Mesenchymal stem cell (in vitro differentiated cells and primary cell): ENCODE measurements around the gene FAM120B.

ENCODE experiments used
- DNase-seq: peaks from one replicate; pipeline ENCODE4 v3.0.0-alpha.2; 2013
- H2AFZ ChIP-seq: one replicate; pipeline ENCODE4 v1.6.1; 2013; ENCODE audit warnings: low read depth, mild to moderate bottlenecking, control low read depth, inconsistent platforms, low read length, moderate library complexity
- H2AK5ac ChIP-seq: 2 replicates; pipeline ENCODE4 v1.6.1; 2013; ENCODE audit warnings: low read length, moderate library complexity, mild to moderate bottlenecking, inconsistent platforms; ENCODE audit not compliant: severe bottlenecking
- H2BK120ac ChIP-seq: one replicate; pipeline ENCODE4 v1.6.1; 2013; ENCODE audit warnings: low read depth, mild to moderate bottlenecking, inconsistent platforms, low read length, moderate library complexity
- H2BK12ac ChIP-seq, 2 experiments: one replicate each; pipeline ENCODE4 v1.6.1; 2013; ENCODE audit warnings: inconsistent platforms in 2 of 2, low read length in 2 of 2, mild to moderate bottlenecking in 2 of 2, moderate library complexity in 2 of 2, control low read depth in 1 of 2
- H2BK15ac ChIP-seq: one replicate; pipeline ENCODE4 v1.6.1; 2013; ENCODE audit warnings: mild to moderate bottlenecking, low read depth, inconsistent platforms; ENCODE audit not compliant: poor library complexity, severe bottlenecking
- H2BK5ac ChIP-seq: 2 replicates; pipeline ENCODE4 v1.6.1; 2013; ENCODE audit warnings: low read depth, mild to moderate bottlenecking, low read length, control low read depth, inconsistent platforms; ENCODE audit not compliant: poor library complexity, severe bottlenecking
- H3K14ac ChIP-seq, 2 experiments: one replicate each; pipeline ENCODE4 v1.6.1; 2013; ENCODE audit warnings: inconsistent platforms in 2 of 2, low read length in 2 of 2, control low read depth in 1 of 2, mild to moderate bottlenecking in 1 of 2, moderate library complexity in 1 of 2
- H3K18ac ChIP-seq, 2 experiments: one replicate each; pipeline ENCODE4 v1.6.1; 2013; ENCODE audit warnings: inconsistent platforms in 2 of 2, low read length in 2 of 2, control low read depth in 1 of 2, low read depth in 1 of 2, mild to moderate bottlenecking in 1 of 2
- H3K23ac ChIP-seq, 2 experiments: one replicate each; pipeline ENCODE4 v1.6.1; 2013; ENCODE audit warnings: inconsistent platforms in 2 of 2, low read length in 2 of 2, mild to moderate bottlenecking in 2 of 2, moderate library complexity in 2 of 2, control low read depth in 1 of 2
- H3K27ac ChIP-seq: 2 replicates; pipeline ENCODE4 v1.5.1; 2013; ENCODE audit warnings: mild to moderate bottlenecking, moderate library complexity, low read length, control low read depth, inconsistent platforms; ENCODE audit not compliant: poor library complexity, severe bottlenecking
- H3K27me3 ChIP-seq, 2 experiments: 2 replicates each; pipeline versions ENCODE4 v1.6.1 to v1.7.0; 2013; ENCODE audit warnings: low read length in 2 of 2, mild to moderate bottlenecking in 2 of 2, moderate library complexity in 2 of 2, control low read depth in 1 of 2, inconsistent platforms in 1 of 2; ENCODE audit not compliant: control insufficient read depth in 1 of 2, insufficient read depth in 1 of 2
- H3K36me3 ChIP-seq, 2 experiments: 2 replicates each; pipeline versions ENCODE4 v1.6.1 to v1.7.0; 2013; ENCODE audit warnings: low read length in 2 of 2, control low read depth in 1 of 2, inconsistent platforms in 1 of 2, low read depth in 1 of 2, mild to moderate bottlenecking in 1 of 2; ENCODE audit not compliant: insufficient read depth in 2 of 2, control insufficient read depth in 1 of 2
- H3K4ac ChIP-seq, 2 experiments: one replicate each; pipeline ENCODE4 v1.6.1; 2013; ENCODE audit warnings: inconsistent platforms in 2 of 2, low read length in 2 of 2, mild to moderate bottlenecking in 2 of 2, moderate library complexity in 2 of 2, control low read depth in 1 of 2, low read depth in 1 of 2
- H3K4me1 ChIP-seq: 2 replicates; pipeline ENCODE4 v1.6.1; 2013; ENCODE audit warnings: low read depth, low read length, control low read depth; ENCODE audit not compliant: control insufficient read depth, insufficient read depth
- H3K4me2 ChIP-seq: 2 replicates; pipeline ENCODE4 v1.6.1; 2013; ENCODE audit warnings: low read length, mild to moderate bottlenecking, inconsistent platforms; ENCODE audit not compliant: poor library complexity, severe bottlenecking
- H3K4me3 ChIP-seq, 2 experiments: 2 replicates each; pipeline versions ENCODE4 v1.5.1 to v1.7.0; 2013; ENCODE audit warnings: low read length in 2 of 2, mild to moderate bottlenecking in 2 of 2, control low read depth in 1 of 2, low read depth in 1 of 2; ENCODE audit not compliant: insufficient read depth in 1 of 2
- H3K79me1 ChIP-seq: replicated peaks from 2 replicates; pipeline ENCODE4 v1.6.1; 2013; ENCODE audit warnings: mild to moderate bottlenecking, control low read depth, low read length, inconsistent platforms; ENCODE audit not compliant: poor library complexity, severe bottlenecking
- H3K9ac ChIP-seq: 2 replicates; pipeline ENCODE4 v1.7.0; 2013; ENCODE audit warnings: mild to moderate bottlenecking, low read length, moderate library complexity
- H3K9me3 ChIP-seq: 2 replicates; pipeline ENCODE4 v1.7.0; 2013; ENCODE audit warnings: mild to moderate bottlenecking, low read length; ENCODE audit not compliant: control insufficient read depth
- H4K8ac ChIP-seq: one replicate; pipeline ENCODE4 v1.6.1; 2013; ENCODE audit warnings: inconsistent platforms, mild to moderate bottlenecking, low read length, moderate library complexity
- H4K91ac ChIP-seq: one replicate; pipeline ENCODE4 v1.6.1; 2013; ENCODE audit warnings: mild to moderate bottlenecking, low read length, inconsistent platforms
- WGBS: methylation state at CpG from one replicate; pipeline ENCODE4 v1.1.7; 2013; ENCODE audit warnings: mixed read lengths; 5-methylcytosine and 5-hydroxymethylcytosine counted together

Gene FAM120B

GRCh38 chr6:170417881-170418280 lies 111.3 kb downstream of the FAM120B start:
- H4K91ac ChIP-seq = no peak overlapping the region
- H2BK5ac ChIP-seq = no peak overlapping the region
- no peak overlapping the region for H2BK120ac ChIP-seq
- no peak overlapping the region for H3K23ac ChIP-seq
- no peak for DNase-seq
- WGBS = 95% methylated on average over 9 of the region's 9 CpGs
- no peak overlapping the region for H4K8ac ChIP-seq
- no peak overlapping the region for H2AFZ ChIP-seq
- H3K79me1 ChIP-seq = no peaks in the 10 kb centered on the region
- no peak overlapping the region for H3K9ac ChIP-seq
- no peak overlapping the region for H2AK5ac ChIP-seq
- peaks cover 2% of the 10 kb centered on the region for H3K4me1 ChIP-seq
- H3K18ac ChIP-seq = no peak overlapping the region
- no peak overlapping the region for H2BK12ac ChIP-seq
- no peak overlapping the region for H3K4ac ChIP-seq
- no peak overlapping the region for H3K4me2 ChIP-seq
- H3K14ac ChIP-seq = peak overlapping the region in 1 of 2 experiments; percentile 41
- peaks cover 0 to 18% of the 10 kb centered on the region in 2 experiments for H3K27me3 ChIP-seq
- H3K36me3 ChIP-seq = no peaks in the 10 kb centered on the region
- no peak overlapping the region for H2BK15ac ChIP-seq
- H3K9me3 ChIP-seq = peaks cover 11% of the 10 kb centered on the region
- no peak overlapping the region for H3K27ac ChIP-seq
- no peak overlapping the region for H3K4me3 ChIP-seq

- Histone ChIP-seq H4K91ac (no peak overlapping the region), H3K4me3 (no peak overlapping the region), H3K18ac (no peak overlapping the region), H3K9ac (no peak overlapping the region), H2BK12ac (no peak overlapping the region), H2BK5ac (no peak overlapping the region), H3K27me3 (peaks cover 0 to 30% of the 10 kb centered on the region in 2 experiments), H3K4me2 (no peak overlapping the region), H3K4me1 (peaks cover 14% of the 10 kb centered on the region), H2BK15ac (no peak overlapping the region), H3K9me3 (peaks cover 5% of the 10 kb centered on the region), H3K36me3 (no peaks in the 10 kb centered on the region), H3K14ac (no peak overlapping the region), H3K27ac (no peak overlapping the region), H2AFZ (no peak overlapping the region), H2AK5ac (no peak overlapping the region), H3K79me1 (no peaks in the 10 kb centered on the region), H4K8ac (no peak overlapping the region), H2BK120ac (no peak overlapping the region), H3K23ac (no peak overlapping the region), H3K4ac (no peak overlapping the region)
- no peak for DNase-seq
- 71% methylated on average over 5 of the region's 7 CpGs for WGBS
These were observed 113.7 kb downstream of the FAM120B start for GRCh38 chr6:170420283-170420682.

- Histone ChIP-seq H3K18ac (no peak overlapping the region), H3K4ac (no peak overlapping the region), H3K4me1 (peaks cover 14% of the 10 kb centered on the region), H3K9ac (no peak overlapping the region), H3K23ac (no peak overlapping the region), H3K79me1 (no peaks in the 10 kb centered on the region), H4K8ac (no peak overlapping the region), H3K4me3 (no peak overlapping the region), H2AK5ac (no peak overlapping the region), H2BK5ac (no peak overlapping the region), H2AFZ (no peak overlapping the region), H2BK12ac (no peak overlapping the region), H3K27ac (no peak overlapping the region), H3K4me2 (no peak overlapping the region), H3K9me3 (no peaks in the 10 kb centered on the region), H2BK120ac (no peak overlapping the region), H2BK15ac (no peak overlapping the region), H3K14ac (no peak overlapping the region), H3K27me3 (peaks cover 0 to 37% of the 10 kb centered on the region in 2 experiments), H4K91ac (no peak overlapping the region), H3K36me3 (no peaks in the 10 kb centered on the region)
- no peak for DNase-seq
- WGBS = 96% methylated on average over 54 of the region's 70 CpGs
These were observed 114.5 kb downstream of the FAM120B start for GRCh38 chr6:170420791-170421776.

DNA sequence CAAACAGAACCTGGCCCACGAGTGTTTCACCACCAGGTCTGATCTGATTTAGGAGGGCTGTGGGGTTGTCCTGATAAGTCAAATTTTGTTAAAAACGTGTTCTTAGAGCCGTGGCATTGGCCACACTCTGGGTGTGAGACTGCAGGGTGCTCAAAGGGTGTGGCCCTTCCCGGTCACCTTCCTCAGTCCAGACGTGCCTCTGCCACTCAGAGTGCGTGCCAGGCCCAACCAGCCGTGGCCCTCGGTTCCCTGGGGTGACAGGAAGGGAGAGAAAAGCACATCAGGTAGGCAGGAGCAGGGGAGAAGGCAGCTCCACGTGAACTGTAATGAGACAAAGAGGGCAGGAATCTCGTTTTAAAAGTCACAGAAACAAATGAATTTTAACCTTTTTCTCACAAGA lies 115.4 kb downstream of the FAM120B start:
- no peak overlapping the region for H2AK5ac ChIP-seq
- no peak overlapping the region for H2BK120ac ChIP-seq
- no peak overlapping the region for H4K8ac ChIP-seq
- no peaks in the 10 kb centered on the region for H3K79me1 ChIP-seq
- no peaks in the 10 kb centered on the region for H3K36me3 ChIP-seq
- no peak overlapping the region for H2AFZ ChIP-seq
- no peak overlapping the region for H3K23ac ChIP-seq
- H2BK12ac ChIP-seq = no peak overlapping the region
- no peak overlapping the region for H3K18ac ChIP-seq
- H3K27ac ChIP-seq = no peak overlapping the region
- H3K4me2 ChIP-seq = no peak overlapping the region
- H3K14ac ChIP-seq = no peak overlapping the region
- H3K27me3 ChIP-seq = peaks cover 0 to 37% of the 10 kb centered on the region in 2 experiments
- 89% methylated on average over 9 of the region's 10 CpGs for WGBS
- DNase-seq = no peak
- peak overlapping the region; percentile 43 for H4K91ac ChIP-seq
- H3K9me3 ChIP-seq = no peaks in the 10 kb centered on the region
- peaks cover 14% of the 10 kb centered on the region for H3K4me1 ChIP-seq
- no peak overlapping the region for H3K4me3 ChIP-seq
- H3K9ac ChIP-seq = no peak overlapping the region
- no peak overlapping the region for H2BK15ac ChIP-seq
- H2BK5ac ChIP-seq = no peak overlapping the region
- no peak overlapping the region for H3K4ac ChIP-seq
